Mesothelial cell of epicardium (in vitro differentiated cells): ENCODE measurements around the gene SLC29A4. TPM values are rescaled to one million over a fixed set of nuclear protein-coding genes. Genes with fewer than 3 reads are reported as not detected.
A peak's percentile ranks its signal among the peaks of the same experiment; 100 is the strongest.
"Not testable (repeated sequence)": the region's sequence is repeated elsewhere in the genome, so short reads cannot be mapped to it uniquely, and the experiment has no call there.

Experiments used
- DNase-seq, 2 experiments: peaks; one replicate each; pipeline ENCODE4 v3.0.0; 2021; ENCODE audit warnings: low spot score in 2 of 2; ENCODE audit not compliant: unreplicated experiment in 2 of 2
- H3K27ac Mint-ChIP-seq: 2 replicates; pipeline ENCODE4 v1.8.0; 2021; ENCODE audit warnings: mixed read lengths
- H3K27me3 Mint-ChIP-seq: 2 replicates; pipeline ENCODE4 v1.8.0; 2021; ENCODE audit warnings: low read depth, mixed read lengths
- H3K36me3 Mint-ChIP-seq: 2 replicates; pipeline ENCODE4 v1.8.0; 2021; ENCODE audit warnings: mixed read lengths
- H3K4me1 Mint-ChIP-seq: 2 replicates; pipeline ENCODE4 v1.8.0; 2021; ENCODE audit warnings: mixed read lengths
- H3K4me3 Mint-ChIP-seq: 2 replicates; pipeline ENCODE4 v1.8.0; 2021; ENCODE audit warnings: mild to moderate bottlenecking, moderate library complexity, mixed read lengths
- H3K9me3 Mint-ChIP-seq: 2 replicates; pipeline ENCODE4 v1.8.0; 2021; ENCODE audit warnings: mixed read lengths
- total RNA-seq: library from RNA; stranded (reverse); gene quantifications from 3 replicates; pipeline ENCODE4 v1.2.1, GENCODE V29; 2021
- TF ChIP-seq, protein P1 (sequence below): fragments of 200-600 bp; sonication (generic); IDR thresholded peaks from one replicate; pipeline ENCODE4 v1.5.0; 2021; ENCODE audit warnings: antibody characterized with exemption; ENCODE audit not compliant: unreplicated experiment

Gene SLC29A4
- total RNA-seq, 1 donor from 2014 or later, result 37.9 TPM

DNA sequence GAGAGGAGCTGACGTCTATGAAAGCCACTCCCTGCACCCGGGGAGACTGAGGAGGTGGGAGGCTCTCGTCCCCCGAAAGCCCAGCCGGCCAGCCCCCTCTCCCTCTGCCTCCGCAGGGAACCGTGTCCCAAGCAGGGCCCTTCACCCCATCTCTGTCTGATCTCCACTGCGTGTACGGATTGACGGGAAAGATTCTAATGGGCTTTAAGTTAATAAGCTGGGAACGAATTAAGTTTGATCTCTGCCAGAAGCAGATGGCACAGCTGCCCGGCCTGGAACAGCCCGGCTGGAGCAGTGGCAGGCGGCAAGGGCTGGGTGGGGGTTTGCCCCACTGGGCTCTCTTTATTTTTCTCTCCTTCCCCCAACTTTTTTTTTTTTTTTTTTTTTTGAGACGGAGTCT is 6.1 kb upstream of the SLC29A4 start:
- Mint-ChIP-seq H3K36me3 (no peaks in the 10 kb centered on the region), H3K4me3 (no peak overlapping the region), H3K4me1 (peaks cover 2% of the 10 kb centered on the region), H3K9me3 (no peaks in the 10 kb centered on the region), H3K27ac (no peak overlapping the region), H3K27me3 (peaks cover 13% of the 10 kb centered on the region)
- TF ChIP-seq, protein P1, sequence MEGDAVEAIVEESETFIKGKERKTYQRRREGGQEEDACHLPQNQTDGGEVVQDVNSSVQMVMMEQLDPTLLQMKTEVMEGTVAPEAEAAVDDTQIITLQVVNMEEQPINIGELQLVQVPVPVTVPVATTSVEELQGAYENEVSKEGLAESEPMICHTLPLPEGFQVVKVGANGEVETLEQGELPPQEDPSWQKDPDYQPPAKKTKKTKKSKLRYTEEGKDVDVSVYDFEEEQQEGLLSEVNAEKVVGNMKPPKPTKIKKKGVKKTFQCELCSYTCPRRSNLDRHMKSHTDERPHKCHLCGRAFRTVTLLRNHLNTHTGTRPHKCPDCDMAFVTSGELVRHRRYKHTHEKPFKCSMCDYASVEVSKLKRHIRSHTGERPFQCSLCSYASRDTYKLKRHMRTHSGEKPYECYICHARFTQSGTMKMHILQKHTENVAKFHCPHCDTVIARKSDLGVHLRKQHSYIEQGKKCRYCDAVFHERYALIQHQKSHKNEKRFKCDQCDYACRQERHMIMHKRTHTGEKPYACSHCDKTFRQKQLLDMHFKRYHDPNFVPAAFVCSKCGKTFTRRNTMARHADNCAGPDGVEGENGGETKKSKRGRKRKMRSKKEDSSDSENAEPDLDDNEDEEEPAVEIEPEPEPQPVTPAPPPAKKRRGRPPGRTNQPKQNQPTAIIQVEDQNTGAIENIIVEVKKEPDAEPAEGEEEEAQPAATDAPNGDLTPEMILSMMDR, result no peak
- no peak for DNase-seq

DNA sequence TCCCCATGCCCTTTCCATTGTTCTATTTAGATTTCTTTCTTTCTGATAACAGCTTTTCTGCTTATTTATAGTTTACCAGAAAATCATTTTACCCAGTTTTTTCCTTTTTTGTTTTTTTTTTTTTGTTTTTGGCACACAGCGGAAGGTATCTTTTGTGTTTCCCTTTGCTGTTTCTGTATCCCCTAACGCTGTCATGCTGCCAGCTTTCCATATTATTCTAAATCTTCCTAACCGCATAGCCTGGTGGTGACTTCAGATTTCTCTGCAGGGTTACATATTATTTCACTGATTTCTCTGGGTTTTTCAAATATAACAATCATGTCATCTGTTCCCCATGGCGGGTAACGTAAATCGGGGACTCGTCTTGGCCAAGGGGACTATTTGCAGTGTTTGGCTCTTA is 4.0 kb upstream of the SLC29A4 start:
- Mint-ChIP-seq H3K27ac (no peak overlapping the region), H3K9me3 (no peaks in the 10 kb centered on the region), H3K4me1 (peaks cover 2% of the 10 kb centered on the region), H3K36me3 (no peaks in the 10 kb centered on the region), H3K27me3 (peaks cover 9% of the 10 kb centered on the region), H3K4me3 (no peak overlapping the region)
- TF ChIP-seq, protein P1, result no peak
- no peak for DNase-seq

DNA sequence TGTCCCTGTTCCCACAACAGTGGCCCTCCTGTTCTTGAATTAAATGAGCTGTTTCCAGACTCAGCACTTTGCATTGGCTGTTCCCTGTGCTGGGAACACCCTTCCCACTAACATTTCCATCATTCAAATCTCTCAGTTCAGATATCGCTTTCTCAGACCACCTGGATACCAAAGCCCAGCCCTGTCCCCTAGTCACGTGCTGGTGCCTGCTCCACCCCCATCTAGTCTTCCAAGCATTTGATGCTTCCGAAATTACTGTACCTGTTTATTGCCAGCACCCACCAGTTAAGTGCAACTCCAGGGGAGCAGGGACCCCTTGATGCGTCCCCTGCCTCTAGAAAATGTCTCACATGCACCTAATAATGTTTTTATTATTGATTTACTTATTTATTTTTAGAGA is 3.0 kb upstream of the SLC29A4 start:
- no peak overlapping the region for H3K27ac Mint-ChIP-seq
- no peak for DNase-seq
- no peaks in the 10 kb centered on the region for H3K9me3 Mint-ChIP-seq
- H3K4me3 Mint-ChIP-seq, result no peak overlapping the region
- peaks cover 9% of the 10 kb centered on the region for H3K27me3 Mint-ChIP-seq
- TF ChIP-seq, protein P1, result no peak
- peaks cover 5% of the 10 kb centered on the region for H3K4me1 Mint-ChIP-seq
- H3K36me3 Mint-ChIP-seq, result no peaks in the 10 kb centered on the region

DNA sequence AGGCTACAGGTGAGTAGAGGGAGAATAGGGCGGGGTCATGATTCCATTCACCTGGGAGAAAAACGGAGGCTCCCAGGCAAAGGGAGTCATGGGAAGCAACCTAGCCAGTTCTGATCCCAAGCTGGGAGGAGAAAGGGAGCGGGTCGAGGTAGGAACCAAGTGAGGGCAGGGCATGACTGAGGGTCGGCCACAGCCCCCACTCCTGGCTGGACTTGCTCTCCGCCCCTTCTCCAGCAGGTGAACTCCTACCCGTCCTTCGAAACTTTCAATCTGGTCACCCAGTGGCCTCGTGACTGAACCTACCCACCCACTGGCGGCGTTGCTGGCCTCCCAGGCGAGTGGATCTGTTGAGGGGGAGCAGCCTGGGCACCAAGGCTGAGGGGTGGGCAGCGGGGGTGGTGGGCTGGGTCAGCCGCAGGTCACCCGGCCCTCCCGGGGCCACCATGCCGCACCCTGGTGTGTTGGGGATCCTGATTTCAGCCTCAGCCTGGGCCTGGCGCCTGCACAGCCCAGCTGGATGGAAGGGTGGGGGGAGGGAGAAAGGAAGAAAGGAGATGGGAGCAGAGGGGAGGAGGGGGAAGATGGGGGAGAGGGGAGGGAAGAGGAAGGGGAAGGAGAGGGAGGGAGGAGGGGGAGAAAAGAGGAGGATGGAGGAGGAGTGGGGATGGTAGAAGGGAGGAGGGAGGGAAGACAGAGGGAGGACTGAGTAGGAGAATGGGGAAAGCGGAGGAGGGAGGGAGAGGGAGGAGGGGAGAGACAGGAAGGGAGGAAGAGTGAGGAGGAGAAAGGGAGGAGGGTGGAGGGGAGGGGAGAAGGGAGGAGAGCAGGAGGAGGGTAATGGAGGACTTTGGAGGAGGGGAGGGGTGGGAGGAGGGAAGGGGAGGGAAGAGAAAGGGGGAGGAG is 894 bp upstream of the SLC29A4 start:
- not testable (repeated sequence) for H3K4me1 Mint-ChIP-seq, H3K27me3 Mint-ChIP-seq, DNase-seq, H3K27ac Mint-ChIP-seq, H3K36me3 Mint-ChIP-seq, H3K9me3 Mint-ChIP-seq
- H3K4me3 Mint-ChIP-seq, result peak overlapping the region; percentile 54

DNA sequence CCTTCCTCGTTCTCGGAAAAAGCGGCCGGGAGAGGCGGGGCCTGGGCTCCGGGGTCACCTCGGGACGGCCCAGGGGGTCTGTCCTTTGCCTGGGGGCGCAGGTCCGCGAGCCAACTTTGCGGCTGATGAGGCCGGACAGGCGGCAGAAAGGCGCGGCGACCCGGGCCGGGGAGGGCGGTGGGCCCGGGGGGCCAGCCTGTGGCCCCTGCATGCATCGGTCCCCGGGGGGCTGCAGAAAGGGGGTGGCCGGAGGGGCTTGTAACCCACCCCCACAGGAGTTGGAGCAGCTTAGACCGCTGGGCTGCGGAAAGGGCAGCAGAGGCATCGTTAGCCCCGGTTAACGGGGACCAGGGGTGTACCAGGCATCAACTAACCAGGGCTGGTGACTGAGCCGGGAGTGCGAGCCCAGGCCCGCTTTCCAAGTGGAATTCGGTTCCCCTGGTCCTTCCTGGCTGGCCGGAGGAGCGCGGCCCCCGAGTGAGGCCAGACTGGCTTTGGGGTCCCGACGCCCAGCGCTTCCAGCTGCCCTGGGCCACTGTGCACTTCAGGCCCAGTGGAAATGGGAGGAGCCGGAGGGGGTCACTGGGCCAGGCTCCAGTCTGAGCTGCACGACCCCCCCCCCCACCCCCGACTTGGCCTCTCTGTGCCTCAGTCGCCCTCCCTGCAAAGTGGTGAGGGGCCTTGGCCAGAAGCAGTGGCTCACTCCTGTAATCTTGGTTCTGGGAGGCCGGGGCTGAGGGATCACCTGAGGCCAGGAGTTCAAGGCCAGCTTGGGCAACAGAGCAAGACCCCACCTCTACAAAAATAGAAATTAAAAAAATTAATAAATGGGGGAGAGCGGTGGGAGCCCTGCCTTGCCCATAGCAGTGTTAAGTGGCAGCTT is 919 bp downstream of the SLC29A4 start:
- Mint-ChIP-seq H3K36me3 (no peaks in the 10 kb centered on the region), H3K9me3 (no peaks in the 10 kb centered on the region), H3K4me1 (peaks cover 3% of the 10 kb centered on the region), H3K4me3 (peak overlapping the region; percentile 55), H3K27me3 (peaks cover 6% of the 10 kb centered on the region), H3K27ac (no peak overlapping the region)
- DNase-seq, result no peak
- TF ChIP-seq, protein P1, result no peak
